HepG2 (cell line): Measurements from ENCODE around the gene TASP1. TPM values are rescaled to one million over a fixed set of nuclear protein-coding genes. Genes with fewer than 3 reads are reported as not detected.

Experiments
- ATAC-seq: fragments of 200-7000 bp; cut with Tn5 transposase; 3 replicates; pipeline ENCODE4 v1.9.1; 2020; ENCODE audit warnings: mild to moderate bottlenecking, moderate library complexity
- BruUV-seq: library from RNA; stranded (reverse); fragments of 400-500 nt; replicated peaks from 2 replicates; lab custom pipeline; 2021; lab: Mats Ljungman, UMichigan
- CTCF ChIA-PET: fragments of 300-600 bp; formaldehyde crosslinking; extraction: SDS; loops from one replicate; lab custom pipeline; 2021; ENCODE audit warnings: low total read pairs, inconsistent platforms, low intra/inter-chr PET ratio; lab: Yijun Ruan, JAX
- POLR2A ChIA-PET: fragments of 350-600 bp; sonication (Branson Sonifier 250); formaldehyde crosslinking; loops from one replicate; lab custom pipeline; 2020; ENCODE audit warnings: antibody characterized with exemption, inconsistent platforms; lab: Yijun Ruan, JAX
- DNase-seq: peaks from one replicate; pipeline ENCODE4 v3.0.0-alpha.2; 2015; ENCODE audit warnings: low spot score
- FAIRE-seq: peaks from 3 replicates; lab custom pipeline; 2011; peaks lifted over from hg19 to GRCh38; lab: Jason Lieb, UNC
- H2AFZ ChIP-seq: one replicate; pipeline ENCODE4 v1.6.1; 2011; ENCODE audit warnings: low read length, inconsistent platforms
- H3K27ac ChIP-seq: fragments of 300-600 bp; 3 replicates; pipeline ENCODE4 v1.8.0; 2011; ENCODE audit warnings: mixed run types, mild to moderate bottlenecking, mixed read lengths, low read length, inconsistent platforms; ENCODE audit not compliant: insufficient read depth; ENCODE audit errors: extremely low read length
- H3K27me3 ChIP-seq, 2 experiments: fragments of 200-600 bp in 1 of 2; 2 replicates in 1 of 2; 3 replicates in 1 of 2; pipeline versions ENCODE4 v1.6.0 to v1.8.0; 2011; ENCODE audit warnings: low read length in 2 of 2, mild to moderate bottlenecking in 2 of 2, moderate library complexity in 2 of 2, inconsistent platforms in 1 of 2; ENCODE audit not compliant: insufficient read depth in 2 of 2, control insufficient read depth in 1 of 2
- H3K36me3 ChIP-seq, 2 experiments: fragments of 200-600 bp in 1 of 2; replicated peaks in 1 of 2; 2 replicates in 1 of 2; 3 replicates in 1 of 2; pipeline versions ENCODE4 v1.5.1 to v1.8.0; 2011; ENCODE audit warnings: low read length in 2 of 2, inconsistent platforms in 1 of 2; ENCODE audit not compliant: insufficient read depth in 2 of 2, control insufficient read depth in 1 of 2
- H3K4me1 ChIP-seq: 2 replicates; pipeline ENCODE4 v1.5.1; 2012; ENCODE audit warnings: low read length, inconsistent platforms; ENCODE audit not compliant: insufficient read depth
- H3K4me2 ChIP-seq: 2 replicates; pipeline ENCODE4 v1.6.0; 2011; ENCODE audit warnings: low read depth, low read length, inconsistent platforms
- H3K4me3 ChIP-seq, 3 experiments: fragments of 200-600 bp in 1 of 3; sonication (generic), shearing (Covaris generic) in 1 of 3; replicated peaks in 1 of 3; 2 replicates each; pipeline ENCODE4 v1.5.1; 2011 to 2016; ENCODE audit warnings: low read length in 3 of 3, inconsistent platforms in 2 of 3, low read depth in 2 of 3, mild to moderate bottlenecking in 2 of 3, control low read depth in 1 of 3, mixed read lengths in 1 of 3; ENCODE audit not compliant: insufficient read depth in 1 of 3
- H3K79me2 ChIP-seq: one replicate; pipeline ENCODE4 v1.6.1; 2011; ENCODE audit warnings: low read length, inconsistent platforms; ENCODE audit not compliant: insufficient read depth
- H3K9ac ChIP-seq: 2 replicates; pipeline ENCODE4 v1.6.0; 2011; ENCODE audit warnings: mild to moderate bottlenecking, low read depth, low read length, inconsistent platforms; ENCODE audit not compliant: insufficient read depth
- H3K9me3 ChIP-seq: 2 replicates; pipeline ENCODE4 v1.5.1; 2012; ENCODE audit warnings: mild to moderate bottlenecking, low read length
- H4K20me1 ChIP-seq: 2 replicates; pipeline ENCODE4 v1.6.0; 2011; ENCODE audit warnings: inconsistent platforms, mild to moderate bottlenecking, low read length, moderate library complexity; ENCODE audit not compliant: insufficient read depth
- FIP1L1 ChIP-seq: fragments of 200-400 bp; formaldehyde crosslinking; IDR thresholded peaks from 2 replicates; pipeline ENCODE4 v1.6.1; 2018; ENCODE audit warnings: low read depth, mild to moderate bottlenecking, low read length, moderate library complexity, borderline replicate concordance; ENCODE audit not compliant: insufficient read depth
- GLMP ChIP-seq: sonication (generic); formaldehyde crosslinking; IDR thresholded peaks from 2 replicates; pipeline ENCODE4 v1.9.0; 2021; ENCODE audit warnings: missing genetic modification reagents, mild to moderate bottlenecking, borderline replicate concordance
- KDM2A ChIP-seq: sonication (generic); formaldehyde crosslinking; IDR thresholded peaks from 2 replicates; pipeline ENCODE4 v1.4.0; 2020; ENCODE audit warnings: low read depth, missing genetic modification reagents, borderline replicate concordance
- MBD4 ChIP-seq: IDR thresholded peaks from 2 replicates; pipeline ENCODE4 v1.6.1; 2012; ENCODE audit warnings: low read length, inconsistent platforms, borderline replicate concordance
- PRDM10 ChIP-seq: sonication (generic); formaldehyde crosslinking; IDR thresholded peaks from 2 replicates; pipeline ENCODE4 v1.4.0; 2020; ENCODE audit warnings: low read depth, missing genetic modification reagents
- RAD51 ChIP-seq: fragments of 450-650 bp; IDR thresholded peaks from 2 replicates; pipeline ENCODE4 v1.6.1; 2016; ENCODE audit warnings: borderline replicate concordance
- SNRNP70 ChIP-seq: fragments of 200-400 bp; formaldehyde crosslinking; IDR thresholded peaks from 2 replicates; pipeline ENCODE4 v1.6.1; 2017; ENCODE audit warnings: mild to moderate bottlenecking, low read depth, low read length, moderate library complexity
- ZBTB2 ChIP-seq: sonication (generic); formaldehyde crosslinking; IDR thresholded peaks from 2 replicates; pipeline ENCODE4 v1.8.0; 2022; ENCODE audit warnings: low read depth, missing genetic modification reagents
- ZNF644 ChIP-seq: IDR thresholded peaks from 2 replicates; pipeline ENCODE4 v1.6.1; 2016; ENCODE audit warnings: low read depth
- WGBS: methylation state at CpG from one replicate; pipeline ENCODE4 v1.1.6; 2017; ENCODE audit warnings: low lambda C conversion rate; 5-methylcytosine and 5-hydroxymethylcytosine counted together
- in situ Hi-C: cut with HindIII; loops from 2 replicates; pipeline ENCODE4 v1.10.0; 2017; ENCODE audit warnings: low pct_unique_long_range_greater_than_20kb; ENCODE audit not compliant: extremely low pct_ligation_motif_present
- intact Hi-C: fragments of 100-400 bp; cut with micrococcal nuclease; formaldehyde crosslinking; loops from one replicate; pipeline ENCODE4 v1.10.0; 2022; ENCODE audit not compliant: unreplicated experiment
- polyA plus RNA-seq, 8 experiments: library from polyadenylated mRNA; depleted of rRNA in 3 of 8; stranded (reverse) in 7 of 8; unstranded in 1 of 8; fragments of >200 nt; fragmentation: Illumina TruSeq in 4 of 8; extraction: Trizol in 4 of 8; gene quantifications; 2 replicates each; pipeline versions ENCODE4 v1.2.1 to v1.2.3, GENCODE V29; 2011 to 2016; ENCODE audit warnings: low read depth in 4 of 8, missing spikeins in 1 of 8, mixed read lengths in 1 of 8; ENCODE audit not compliant: insufficient read depth in 1 of 8
- total RNA-seq, 5 experiments: library from RNA; depleted of rRNA; stranded (reverse); fragments of >200 nt; fragmentation: Illumina TruSeq; extraction: Trizol; gene quantifications; 2 replicates each; pipeline ENCODE4 v1.2.3, GENCODE V29; 2016; ENCODE audit warnings: low read depth in 1 of 5
- TF ChIP-seq, protein P1 (sequence below): sonication (generic); formaldehyde crosslinking; IDR thresholded peaks from 2 replicates; pipeline ENCODE4 v1.5.1; 2020; ENCODE audit warnings: missing genetic modification reagents, mild to moderate bottlenecking, borderline replicate concordance
- TF ChIP-seq, protein P2 (sequence below): sonication (generic); formaldehyde crosslinking; IDR thresholded peaks from 2 replicates; pipeline ENCODE4 v1.5.0; 2020; ENCODE audit warnings: missing genetic modification reagents
- TF ChIP-seq, protein P3 (sequence below): sonication (generic); formaldehyde crosslinking; IDR thresholded peaks from 2 replicates; pipeline ENCODE4 v1.8.0; 2022; ENCODE audit warnings: mild to moderate bottlenecking, missing genetic modification reagents, moderate library complexity

The TASP1 gene
- total and polyA plus RNA-seq, 2 of the 13 experiments (the other 11 are each of a cell fraction or from before 2014, with no cell fraction given): 10.0 to 25.2 TPM

DNA sequence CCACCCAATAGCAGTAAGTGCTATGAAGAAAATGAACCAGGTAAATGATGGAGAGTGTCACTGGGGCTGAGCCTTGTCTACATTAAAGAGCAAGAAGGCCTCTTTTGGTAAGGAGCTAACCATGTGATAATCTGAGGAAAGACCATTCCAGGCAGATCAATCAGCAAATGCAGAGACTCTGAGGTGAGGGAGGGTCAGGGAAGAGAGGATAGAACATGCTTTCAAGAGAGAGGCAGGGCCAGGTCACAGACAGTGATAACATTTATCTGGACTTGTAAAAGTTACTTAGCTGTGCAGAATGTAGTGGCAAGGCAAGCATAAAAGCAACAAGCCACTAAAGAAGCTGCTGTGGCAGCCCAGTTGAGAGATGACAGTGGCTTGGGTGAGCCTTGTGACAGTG is 197.3 kb downstream of the TASP1 start (continued):
- no peak for TF ChIP-seq ZNF644 (CRISPR knock-in tag)
- no peak for TF ChIP-seq FIP1L1
- TF ChIP-seq RAD51: no peak
- TF ChIP-seq SNRNP70: no peak
- TF ChIP-seq MBD4: no peak
- TF ChIP-seq KDM2A: no peak
- TF ChIP-seq, protein P1, sequence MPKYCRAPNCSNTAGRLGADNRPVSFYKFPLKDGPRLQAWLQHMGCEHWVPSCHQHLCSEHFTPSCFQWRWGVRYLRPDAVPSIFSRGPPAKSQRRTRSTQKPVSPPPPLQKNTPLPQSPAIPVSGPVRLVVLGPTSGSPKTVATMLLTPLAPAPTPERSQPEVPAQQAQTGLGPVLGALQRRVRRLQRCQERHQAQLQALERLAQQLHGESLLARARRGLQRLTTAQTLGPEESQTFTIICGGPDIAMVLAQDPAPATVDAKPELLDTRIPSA (CRISPR knock-in tag): no peak
- TF ChIP-seq GLMP (CRISPR knock-in tag): no peak
- no peak for TF ChIP-seq ZBTB2 (CRISPR knock-in tag)

DNA sequence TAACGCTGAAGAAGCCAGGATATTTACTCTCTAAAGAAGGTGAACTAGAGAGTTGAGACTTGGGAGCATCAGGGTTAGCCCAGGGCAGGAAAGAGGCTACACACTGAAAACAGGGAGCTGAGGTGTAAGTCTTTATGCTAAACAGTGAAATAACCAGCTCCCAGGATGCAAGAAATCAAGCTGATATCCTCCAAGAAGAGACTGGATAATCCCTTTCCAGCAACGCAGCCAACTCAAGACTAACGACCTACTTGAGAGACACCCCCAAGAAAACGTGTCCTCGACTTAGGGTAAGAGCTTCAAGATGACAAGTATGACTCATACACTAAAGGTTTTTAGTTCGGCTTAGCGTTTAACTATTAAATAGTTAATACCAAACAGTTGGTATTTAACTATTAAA is 202.2 kb downstream of the TASP1 start:
- 95% methylated on average over 7 of the region's 7 CpGs for WGBS
- Histone ChIP-seq H3K36me3 (peaks cover 3 to 10% of the 10 kb centered on the region in 2 experiments), H3K79me2 (no peaks in the 10 kb centered on the region), H3K4me2 (no peak overlapping the region), H3K9me3 (peaks cover 7% of the 10 kb centered on the region; the same call in 1 of the 2 replicates), H3K4me3 (no peak overlapping the region), H3K27ac (no peak overlapping the region), H4K20me1 (no peaks in the 10 kb centered on the region), H2AFZ (no peak overlapping the region), H3K4me1 (peaks cover 2% of the 10 kb centered on the region), H3K9ac (no peak overlapping the region), H3K27me3 (no peaks in the 10 kb centered on the region)
- no TSS peak for BruUV-seq
- ATAC-seq (no peak), FAIRE-seq (no peak), DNase-seq (no peak)
- CTCF ChIA-PET: no interaction called here
- in situ Hi-C loops: no loop called here
- intact Hi-C loops: no loop called here
- POLR2A ChIA-PET: interaction anchor here (1.1 kb wide), 1 partner anchor 19 kb away, joined by 3 read pairs; no protein-coding TSS in a partner anchor
- TF ChIP-seq PRDM10: no peak
- TF ChIP-seq, protein P2, sequence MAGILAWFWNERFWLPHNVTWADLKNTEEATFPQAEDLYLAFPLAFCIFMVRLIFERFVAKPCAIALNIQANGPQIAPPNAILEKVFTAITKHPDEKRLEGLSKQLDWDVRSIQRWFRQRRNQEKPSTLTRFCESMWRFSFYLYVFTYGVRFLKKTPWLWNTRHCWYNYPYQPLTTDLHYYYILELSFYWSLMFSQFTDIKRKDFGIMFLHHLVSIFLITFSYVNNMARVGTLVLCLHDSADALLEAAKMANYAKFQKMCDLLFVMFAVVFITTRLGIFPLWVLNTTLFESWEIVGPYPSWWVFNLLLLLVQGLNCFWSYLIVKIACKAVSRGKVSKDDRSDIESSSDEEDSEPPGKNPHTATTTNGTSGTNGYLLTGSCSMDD (CRISPR knock-in tag): no peak
- TF ChIP-seq, protein P3, sequence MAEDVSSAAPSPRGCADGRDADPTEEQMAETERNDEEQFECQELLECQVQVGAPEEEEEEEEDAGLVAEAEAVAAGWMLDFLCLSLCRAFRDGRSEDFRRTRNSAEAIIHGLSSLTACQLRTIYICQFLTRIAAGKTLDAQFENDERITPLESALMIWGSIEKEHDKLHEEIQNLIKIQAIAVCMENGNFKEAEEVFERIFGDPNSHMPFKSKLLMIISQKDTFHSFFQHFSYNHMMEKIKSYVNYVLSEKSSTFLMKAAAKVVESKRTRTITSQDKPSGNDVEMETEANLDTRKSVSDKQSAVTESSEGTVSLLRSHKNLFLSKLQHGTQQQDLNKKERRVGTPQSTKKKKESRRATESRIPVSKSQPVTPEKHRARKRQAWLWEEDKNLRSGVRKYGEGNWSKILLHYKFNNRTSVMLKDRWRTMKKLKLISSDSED (CRISPR knock-in tag): no peak
